ENCODE results near the gene DCAF12.
"Not testable (repeated sequence)": the region's sequence is repeated elsewhere in the genome, so short reads cannot be mapped to it uniquely, and the experiment has no call there.

The DCAF12 gene

DNA sequence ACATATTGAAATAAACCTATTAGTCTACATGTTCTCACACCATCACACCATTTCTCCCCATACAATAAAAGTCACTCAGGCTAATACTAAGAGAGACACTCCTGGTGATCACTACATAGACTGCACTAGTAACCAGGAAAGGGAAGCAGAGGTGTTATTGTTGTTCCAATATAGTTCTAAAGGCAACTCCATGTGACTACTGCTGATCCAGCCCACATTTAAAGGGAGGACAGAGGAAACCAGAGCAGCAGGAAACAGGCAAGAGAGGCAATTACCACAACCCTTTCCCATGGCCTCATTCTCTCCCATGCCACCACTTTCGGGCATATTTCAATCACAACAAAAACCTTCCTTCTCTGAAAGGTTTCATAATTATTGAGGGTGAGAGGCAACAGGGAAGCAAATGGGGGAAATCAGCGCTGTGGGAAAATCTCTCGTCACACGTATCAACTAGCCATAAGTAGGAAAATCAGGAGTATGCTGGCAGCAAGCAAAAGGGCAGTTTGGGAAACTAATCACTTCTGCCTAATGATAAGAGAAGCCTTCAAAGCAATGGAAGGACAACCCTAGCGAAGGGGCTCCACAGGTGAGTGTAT is 79.6 kb downstream of the DCAF12 start:
- peak overlapping the region; percentile 81 for H3K4me3 ChIP-seq (replicated peaks; ENCODE audit: low read depth, low read length)

DNA sequence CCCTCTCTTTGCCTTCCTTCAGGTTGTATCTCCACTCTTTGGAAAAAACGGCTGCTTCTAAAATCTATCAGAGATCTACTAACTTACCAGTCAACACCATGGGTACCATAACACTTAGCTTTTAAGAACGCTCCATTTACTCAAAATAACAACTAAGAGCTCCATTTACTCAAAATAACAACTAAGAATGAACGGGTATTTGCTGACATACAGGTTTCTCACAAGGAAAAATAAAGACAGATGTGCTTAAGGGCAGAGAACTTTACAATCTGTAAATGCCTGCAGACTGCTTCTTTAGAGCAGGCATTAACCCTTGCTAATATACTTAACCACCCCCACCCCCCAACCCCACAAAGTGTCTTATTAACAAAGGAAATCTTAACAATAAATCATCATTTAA is 80.6 kb downstream of the DCAF12 start:
- Histone ChIP-seq H3K4me3 (replicated peaks; ENCODE audit: low read depth, low read length) (no peak overlapping the region), H3K36me3 (ENCODE audit: control insufficient read depth, insufficient read depth, low read length) (peaks cover 2% of the 10 kb centered on the region), H3K27me3 (replicated peaks; ENCODE audit: control insufficient read depth, insufficient read depth, low read length) (no peaks in the 10 kb centered on the region)
- DNase-seq (ENCODE audit: extremely low read depth, insufficient read length): no peak
- TF ChIP-seq, protein P1, sequence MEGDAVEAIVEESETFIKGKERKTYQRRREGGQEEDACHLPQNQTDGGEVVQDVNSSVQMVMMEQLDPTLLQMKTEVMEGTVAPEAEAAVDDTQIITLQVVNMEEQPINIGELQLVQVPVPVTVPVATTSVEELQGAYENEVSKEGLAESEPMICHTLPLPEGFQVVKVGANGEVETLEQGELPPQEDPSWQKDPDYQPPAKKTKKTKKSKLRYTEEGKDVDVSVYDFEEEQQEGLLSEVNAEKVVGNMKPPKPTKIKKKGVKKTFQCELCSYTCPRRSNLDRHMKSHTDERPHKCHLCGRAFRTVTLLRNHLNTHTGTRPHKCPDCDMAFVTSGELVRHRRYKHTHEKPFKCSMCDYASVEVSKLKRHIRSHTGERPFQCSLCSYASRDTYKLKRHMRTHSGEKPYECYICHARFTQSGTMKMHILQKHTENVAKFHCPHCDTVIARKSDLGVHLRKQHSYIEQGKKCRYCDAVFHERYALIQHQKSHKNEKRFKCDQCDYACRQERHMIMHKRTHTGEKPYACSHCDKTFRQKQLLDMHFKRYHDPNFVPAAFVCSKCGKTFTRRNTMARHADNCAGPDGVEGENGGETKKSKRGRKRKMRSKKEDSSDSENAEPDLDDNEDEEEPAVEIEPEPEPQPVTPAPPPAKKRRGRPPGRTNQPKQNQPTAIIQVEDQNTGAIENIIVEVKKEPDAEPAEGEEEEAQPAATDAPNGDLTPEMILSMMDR (IDR thresholded peaks at IDR 0.05; ENCODE audit: insufficient read depth, low read length, poor library complexity, severe bottlenecking): no peak

More for the DNA sequence above, 79.6 kb downstream of the DCAF12 start:
- H3K27me3 ChIP-seq (replicated peaks; ENCODE audit: control insufficient read depth, insufficient read depth, low read length): no peaks in the 10 kb centered on the region
- DNase-seq (ENCODE audit: extremely low read depth, insufficient read length): no peak
- TF ChIP-seq, protein P1 (IDR thresholded peaks at IDR 0.05; ENCODE audit: insufficient read depth, low read length, poor library complexity, severe bottlenecking): no peak
- H3K36me3 ChIP-seq (ENCODE audit: control insufficient read depth, insufficient read depth, low read length): peaks cover 2% of the 10 kb centered on the region

DNA sequence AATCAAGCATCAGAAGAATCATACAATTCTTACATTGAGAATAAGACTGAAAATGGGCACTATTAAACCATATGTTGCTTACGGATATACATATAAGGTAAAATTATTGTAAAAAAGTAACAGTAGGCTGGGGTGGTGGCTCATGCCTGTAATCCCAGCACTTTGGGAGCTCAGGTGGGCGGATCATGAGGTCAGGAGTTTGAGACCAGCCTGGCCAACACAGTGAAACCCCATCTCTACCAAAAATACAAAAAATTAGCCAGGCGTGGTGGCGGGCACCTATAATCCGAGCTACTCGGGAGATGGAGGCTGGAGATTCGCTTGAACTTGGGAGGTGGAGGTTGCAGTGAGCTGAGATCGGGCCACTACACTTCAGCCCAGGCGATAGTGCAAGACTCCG is 84.4 kb downstream of the DCAF12 start:
- not testable (repeated sequence) for H3K4me3 ChIP-seq (replicated peaks; ENCODE audit: low read depth, low read length); H3K27me3 ChIP-seq (replicated peaks; ENCODE audit: control insufficient read depth, insufficient read depth, low read length); DNase-seq (ENCODE audit: extremely low read depth, insufficient read length); H3K36me3 ChIP-seq (ENCODE audit: control insufficient read depth, insufficient read depth, low read length)

DNA sequence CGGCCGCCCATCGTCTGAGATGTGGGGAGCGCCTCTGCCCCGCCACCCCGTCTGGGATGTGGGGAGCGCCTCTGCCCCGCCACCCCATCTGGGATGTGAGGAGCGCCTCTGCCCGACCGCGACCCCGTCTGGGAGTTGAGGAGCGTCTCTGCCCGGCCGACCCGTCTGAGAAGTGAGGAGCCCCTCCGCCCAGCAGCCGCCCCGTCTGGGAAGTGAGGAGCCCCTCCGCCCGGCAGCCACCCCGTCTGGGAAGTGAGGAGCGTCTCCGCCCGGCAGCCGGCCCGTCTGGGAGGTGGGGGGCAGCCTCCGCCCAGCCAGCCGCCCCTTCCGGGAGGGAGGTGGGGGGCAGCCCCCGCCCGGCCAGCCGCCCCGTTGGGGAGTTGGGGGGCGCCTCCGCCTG is 87.6 kb downstream of the DCAF12 start:
- DNase-seq (ENCODE audit: extremely low read depth, insufficient read length); H3K4me3 ChIP-seq (replicated peaks; ENCODE audit: low read depth, low read length); H3K27me3 ChIP-seq (replicated peaks; ENCODE audit: control insufficient read depth, insufficient read depth, low read length); H3K36me3 ChIP-seq (ENCODE audit: control insufficient read depth, insufficient read depth, low read length): not testable (repeated sequence)

DNA sequence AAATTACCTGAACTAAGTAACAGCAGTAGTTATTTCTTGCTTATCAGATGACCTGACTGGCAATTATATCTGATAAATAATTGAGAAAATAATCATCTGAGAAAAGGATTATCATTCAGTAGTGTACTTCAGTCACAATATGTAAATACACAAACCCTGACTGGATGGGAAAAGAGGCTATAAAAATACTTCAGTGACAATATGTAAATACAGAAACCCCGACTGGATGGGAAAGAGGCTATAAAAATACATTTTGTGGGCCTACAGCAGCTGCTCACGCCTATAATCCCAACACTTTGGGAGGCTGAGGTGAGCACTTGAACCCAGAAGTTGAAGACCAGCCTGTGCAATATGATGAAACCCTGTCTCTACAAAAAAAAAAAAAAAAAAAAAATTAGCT is 88.9 kb downstream of the DCAF12 start:
- H3K36me3 ChIP-seq (ENCODE audit: control insufficient read depth, insufficient read depth, low read length): peaks cover 2% of the 10 kb centered on the region; the same call in 1 of the 2 replicates
- H3K4me3 ChIP-seq (replicated peaks; ENCODE audit: low read depth, low read length): no peak overlapping the region
- no peak for DNase-seq (ENCODE audit: extremely low read depth, insufficient read length)
- TF ChIP-seq, protein P1 (IDR thresholded peaks at IDR 0.05; ENCODE audit: insufficient read depth, low read length, poor library complexity, severe bottlenecking): no peak
- no peaks in the 10 kb centered on the region for H3K27me3 ChIP-seq (replicated peaks; ENCODE audit: control insufficient read depth, insufficient read depth, low read length)

DNA sequence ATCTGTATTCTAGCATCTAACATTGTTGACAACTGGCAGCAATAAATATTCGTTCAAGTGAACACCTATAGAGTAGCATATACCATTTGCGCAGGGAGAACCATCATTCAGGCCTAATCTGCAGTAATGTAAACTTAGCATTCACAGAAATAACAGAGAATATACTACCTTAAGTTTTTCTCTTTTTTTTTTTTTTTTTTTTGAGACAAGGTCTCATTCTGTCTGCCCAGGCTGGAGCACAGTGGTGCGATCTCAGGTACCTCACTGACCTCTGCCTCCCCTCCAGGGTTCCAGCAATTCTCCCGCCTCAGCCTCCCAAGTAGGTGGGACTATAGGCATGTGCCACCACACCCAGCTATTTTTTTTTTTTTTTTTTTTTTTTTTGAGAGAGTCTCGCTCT is 89.9 kb downstream of the DCAF12 start:
- Histone ChIP-seq H3K4me3 (replicated peaks; ENCODE audit: low read depth, low read length) (no peak overlapping the region), H3K27me3 (replicated peaks; ENCODE audit: control insufficient read depth, insufficient read depth, low read length) (no peaks in the 10 kb centered on the region), H3K36me3 (ENCODE audit: control insufficient read depth, insufficient read depth, low read length) (peaks cover 2% of the 10 kb centered on the region; the same call in 1 of the 2 replicates)
- DNase-seq (ENCODE audit: extremely low read depth, insufficient read length): no peak
- TF ChIP-seq, protein P1 (IDR thresholded peaks at IDR 0.05; ENCODE audit: insufficient read depth, low read length, poor library complexity, severe bottlenecking): no peak

Measured in GM06990 (cell line).